ENCODE measurements around the gene EHMT1. TPM values are rescaled to one million over a fixed set of nuclear protein-coding genes. Genes with fewer than 3 reads are reported as not detected.

The EHMT1 gene
- total and polyA plus RNA-seq, 2 of the 13 experiments (the other 11 are each of a cell fraction or from before 2014, with no cell fraction given): 23.0 to 27.1 TPM

DNA sequence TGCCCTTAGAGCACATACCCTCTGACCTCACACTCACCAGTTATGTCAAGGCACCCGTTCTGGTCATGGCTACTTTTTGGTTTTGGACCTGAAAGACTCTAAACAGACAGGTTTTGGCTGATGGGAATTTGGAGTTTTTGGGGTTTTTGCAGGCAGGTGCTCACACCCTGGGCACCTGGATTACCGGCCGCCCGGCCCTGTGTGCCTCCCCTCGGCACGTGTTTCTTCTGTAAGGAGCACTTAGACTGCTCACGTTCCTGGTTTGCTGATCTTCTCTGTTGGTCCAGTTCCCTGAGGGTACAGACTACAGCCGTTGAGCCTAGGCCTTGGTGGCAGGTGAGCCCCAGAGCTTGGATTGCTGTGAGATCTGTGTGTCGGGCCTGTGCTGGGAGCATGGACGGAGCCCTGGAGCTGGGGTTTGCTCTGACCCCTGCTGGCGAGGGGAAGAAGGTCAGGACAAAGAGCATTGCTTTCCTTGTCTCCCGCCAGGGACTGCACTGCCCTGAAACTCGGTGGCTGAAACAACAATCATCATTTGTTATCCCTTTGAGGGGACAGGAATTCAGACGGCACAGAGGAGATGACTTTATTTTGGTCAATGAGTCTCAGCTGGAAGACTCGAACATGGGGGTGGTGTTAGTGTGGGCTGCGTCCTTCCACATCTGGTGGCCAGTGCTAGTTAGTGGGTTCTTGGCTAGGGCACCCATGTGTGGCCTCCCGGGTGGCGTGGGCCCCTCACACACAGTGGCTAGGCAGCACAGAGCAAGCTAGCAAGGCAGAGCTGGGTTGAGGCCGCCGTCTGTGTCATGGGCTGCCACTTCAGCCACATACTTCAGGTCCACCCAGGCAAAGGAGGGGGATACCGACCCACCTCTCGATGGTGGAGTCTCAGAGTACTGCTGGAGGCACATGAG lies 76.4 kb downstream of the EHMT1 start:
- Histone ChIP-seq H3K4me1 (ENCODE audit: insufficient read depth, low read length) (peaks cover 63% of the 10 kb centered on the region), H3K36me3 (replicated peaks in 1 of 2; ENCODE audit: control insufficient read depth in 1 of 2, insufficient read depth in 2 of 2, low read length in 2 of 2) (no peaks in the 10 kb centered on the region), H3K27me3 (ENCODE audit: control insufficient read depth in 1 of 2, insufficient read depth in 2 of 2, low read length in 2 of 2) (no peaks in the 10 kb centered on the region), H3K9ac (ENCODE audit: insufficient read depth, low read depth, low read length) (no peak overlapping the region), H3K79me2 (ENCODE audit: insufficient read depth, low read length) (peaks cover 76% of the 10 kb centered on the region), H3K4me2 (ENCODE audit: low read depth, low read length) (no peak overlapping the region; the same call in 1 of the 2 replicates), H3K27ac (ENCODE audit: extremely low read length, insufficient read depth, low read length) (no peak overlapping the region), H4K20me1 (ENCODE audit: insufficient read depth, low read length) (peaks cover 18% of the 10 kb centered on the region), H3K4me3 (replicated peaks in 1 of 3; ENCODE audit: insufficient read depth in 1 of 3, low read depth in 2 of 3, low read length in 3 of 3) (no peak overlapping the region), H3K9me3 (ENCODE audit: low read length) (no peaks in the 10 kb centered on the region), H2AFZ (ENCODE audit: low read length) (no peak overlapping the region)
- WGBS (ENCODE audit: low lambda C conversion rate): 56% methylated on average over 17 of the region's 22 CpGs
- ChIA-PET POLR2A (interaction anchor here (0.5 kb wide), 1 partner anchor 135 kb away, joined by 3 read pairs; no protein-coding TSS in a partner anchor), CTCF (ENCODE audit: low intra/inter-chr PET ratio, low total read pairs) (interaction anchor here (1.9 kb wide), 1 partner anchor 22 kb away, joined by 19 read pairs; no protein-coding TSS in a partner anchor)
- ATAC-seq (peak; percentile 98), DNase-seq (ENCODE audit: low spot score) (peak; percentile 64), FAIRE-seq (peak; percentile 95)
- BruUV-seq (replicated peaks): no TSS peak
- intact Hi-C loops (cut with micrococcal nuclease; ENCODE audit: unreplicated experiment): loop anchor here (1.0 kb wide), 1 partner anchor 23 kb away; no protein-coding TSS in a partner anchor
- in situ Hi-C loops (cut with HindIII; ENCODE audit: extremely low pct_ligation_motif_present, low pct_unique_long_range_greater_than_20kb): no loop called here
- no peak for TF ChIP-seq SIN3B (IDR thresholded peaks at IDR 0.05; ENCODE audit: low read length)
- TF ChIP-seq, protein P1, sequence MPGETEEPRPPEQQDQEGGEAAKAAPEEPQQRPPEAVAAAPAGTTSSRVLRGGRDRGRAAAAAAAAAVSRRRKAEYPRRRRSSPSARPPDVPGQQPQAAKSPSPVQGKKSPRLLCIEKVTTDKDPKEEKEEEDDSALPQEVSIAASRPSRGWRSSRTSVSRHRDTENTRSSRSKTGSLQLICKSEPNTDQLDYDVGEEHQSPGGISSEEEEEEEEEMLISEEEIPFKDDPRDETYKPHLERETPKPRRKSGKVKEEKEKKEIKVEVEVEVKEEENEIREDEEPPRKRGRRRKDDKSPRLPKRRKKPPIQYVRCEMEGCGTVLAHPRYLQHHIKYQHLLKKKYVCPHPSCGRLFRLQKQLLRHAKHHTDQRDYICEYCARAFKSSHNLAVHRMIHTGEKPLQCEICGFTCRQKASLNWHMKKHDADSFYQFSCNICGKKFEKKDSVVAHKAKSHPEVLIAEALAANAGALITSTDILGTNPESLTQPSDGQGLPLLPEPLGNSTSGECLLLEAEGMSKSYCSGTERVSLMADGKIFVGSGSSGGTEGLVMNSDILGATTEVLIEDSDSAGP (CRISPR knock-in tag; IDR thresholded peaks at IDR 0.05; ENCODE audit: borderline replicate concordance): peak; percentile 72
- TF ChIP-seq, protein P2, sequence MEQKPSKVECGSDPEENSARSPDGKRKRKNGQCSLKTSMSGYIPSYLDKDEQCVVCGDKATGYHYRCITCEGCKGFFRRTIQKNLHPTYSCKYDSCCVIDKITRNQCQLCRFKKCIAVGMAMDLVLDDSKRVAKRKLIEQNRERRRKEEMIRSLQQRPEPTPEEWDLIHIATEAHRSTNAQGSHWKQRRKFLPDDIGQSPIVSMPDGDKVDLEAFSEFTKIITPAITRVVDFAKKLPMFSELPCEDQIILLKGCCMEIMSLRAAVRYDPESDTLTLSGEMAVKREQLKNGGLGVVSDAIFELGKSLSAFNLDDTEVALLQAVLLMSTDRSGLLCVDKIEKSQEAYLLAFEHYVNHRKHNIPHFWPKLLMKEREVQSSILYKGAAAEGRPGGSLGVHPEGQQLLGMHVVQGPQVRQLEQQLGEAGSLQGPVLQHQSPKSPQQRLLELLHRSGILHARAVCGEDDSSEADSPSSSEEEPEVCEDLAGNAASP (CRISPR knock-in tag; IDR thresholded peaks at IDR 0.05; ENCODE audit: borderline replicate concordance): no peak
- no peak for TF ChIP-seq NFKBIZ (CRISPR knock-in tag; IDR thresholded peaks at IDR 0.05)
- TF ChIP-seq, protein P3, sequence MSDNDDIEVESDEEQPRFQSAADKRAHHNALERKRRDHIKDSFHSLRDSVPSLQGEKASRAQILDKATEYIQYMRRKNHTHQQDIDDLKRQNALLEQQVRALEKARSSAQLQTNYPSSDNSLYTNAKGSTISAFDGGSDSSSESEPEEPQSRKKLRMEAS (IDR thresholded peaks at IDR 0.05): peak; percentile 25; the same call in 1 of the 2 replicates
- no peak for TF ChIP-seq ZNF12 (CRISPR knock-in tag; IDR thresholded peaks at IDR 0.05)
- no peak for TF ChIP-seq SOX6 (IDR thresholded peaks at IDR 0.05)
- TF ChIP-seq SOX6 (CRISPR knock-in tag; IDR thresholded peaks at IDR 0.05): peak; percentile 49; the same call in 1 of the 2 replicates
- peak; percentile 90 for TF ChIP-seq ZNF121 (CRISPR knock-in tag; IDR thresholded peaks at IDR 0.05)
- TF ChIP-seq, protein P4, sequence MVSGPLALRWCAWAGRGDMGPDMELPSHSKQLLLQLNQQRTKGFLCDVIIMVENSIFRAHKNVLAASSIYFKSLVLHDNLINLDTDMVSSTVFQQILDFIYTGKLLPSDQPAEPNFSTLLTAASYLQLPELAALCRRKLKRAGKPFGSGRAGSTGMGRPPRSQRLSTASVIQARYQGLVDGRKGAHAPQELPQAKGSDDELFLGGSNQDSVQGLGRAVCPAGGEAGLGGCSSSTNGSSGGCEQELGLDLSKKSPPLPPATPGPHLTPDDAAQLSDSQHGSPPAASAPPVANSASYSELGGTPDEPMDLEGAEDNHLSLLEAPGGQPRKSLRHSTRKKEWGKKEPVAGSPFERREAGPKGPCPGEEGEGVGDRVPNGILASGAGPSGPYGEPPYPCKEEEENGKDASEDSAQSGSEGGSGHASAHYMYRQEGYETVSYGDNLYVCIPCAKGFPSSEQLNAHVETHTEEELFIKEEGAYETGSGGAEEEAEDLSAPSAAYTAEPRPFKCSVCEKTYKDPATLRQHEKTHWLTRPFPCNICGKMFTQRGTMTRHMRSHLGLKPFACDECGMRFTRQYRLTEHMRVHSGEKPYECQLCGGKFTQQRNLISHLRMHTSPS (CRISPR knock-in tag; IDR thresholded peaks at IDR 0.05; ENCODE audit: low read depth): no peak
- peak; percentile 30; the same call in 1 of the 2 replicates for TF ChIP-seq SAP130 (CRISPR knock-in tag; IDR thresholded peaks at IDR 0.05; ENCODE audit: low read depth)
- TF ChIP-seq ZNF564 (CRISPR knock-in tag; IDR thresholded peaks at IDR 0.05): peak; percentile 91; the same call in 1 of the 2 replicates
- TF ChIP-seq XRCC5 (optimal IDR thresholded peaks at IDR 0.05; ENCODE audit: low read length): peak; percentile 53
- TF ChIP-seq, protein P5, sequence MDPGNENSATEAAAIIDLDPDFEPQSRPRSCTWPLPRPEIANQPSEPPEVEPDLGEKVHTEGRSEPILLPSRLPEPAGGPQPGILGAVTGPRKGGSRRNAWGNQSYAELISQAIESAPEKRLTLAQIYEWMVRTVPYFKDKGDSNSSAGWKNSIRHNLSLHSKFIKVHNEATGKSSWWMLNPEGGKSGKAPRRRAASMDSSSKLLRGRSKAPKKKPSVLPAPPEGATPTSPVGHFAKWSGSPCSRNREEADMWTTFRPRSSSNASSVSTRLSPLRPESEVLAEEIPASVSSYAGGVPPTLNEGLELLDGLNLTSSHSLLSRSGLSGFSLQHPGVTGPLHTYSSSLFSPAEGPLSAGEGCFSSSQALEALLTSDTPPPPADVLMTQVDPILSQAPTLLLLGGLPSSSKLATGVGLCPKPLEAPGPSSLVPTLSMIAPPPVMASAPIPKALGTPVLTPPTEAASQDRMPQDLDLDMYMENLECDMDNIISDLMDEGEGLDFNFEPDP (CRISPR knock-in tag; conservative IDR thresholded peaks at IDR 0.05): no peak
- TF ChIP-seq, protein P6, sequence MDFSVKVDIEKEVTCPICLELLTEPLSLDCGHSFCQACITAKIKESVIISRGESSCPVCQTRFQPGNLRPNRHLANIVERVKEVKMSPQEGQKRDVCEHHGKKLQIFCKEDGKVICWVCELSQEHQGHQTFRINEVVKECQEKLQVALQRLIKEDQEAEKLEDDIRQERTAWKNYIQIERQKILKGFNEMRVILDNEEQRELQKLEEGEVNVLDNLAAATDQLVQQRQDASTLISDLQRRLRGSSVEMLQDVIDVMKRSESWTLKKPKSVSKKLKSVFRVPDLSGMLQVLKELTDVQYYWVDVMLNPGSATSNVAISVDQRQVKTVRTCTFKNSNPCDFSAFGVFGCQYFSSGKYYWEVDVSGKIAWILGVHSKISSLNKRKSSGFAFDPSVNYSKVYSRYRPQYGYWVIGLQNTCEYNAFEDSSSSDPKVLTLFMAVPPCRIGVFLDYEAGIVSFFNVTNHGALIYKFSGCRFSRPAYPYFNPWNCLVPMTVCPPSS (IDR thresholded peaks at IDR 0.05): no peak

Data from HepG2 (cell line).